ENCODE results near the gene LRRK2.
"Not testable (repeated sequence)": the region's sequence is repeated elsewhere in the genome, so short reads cannot be mapped to it uniquely, and the experiment has no call there.

Gene LRRK2

GRCh38 chr12:40240779-40241178, 16.0 kb downstream of the LRRK2 start:
- no peak for DNase-seq (ENCODE audit: low read depth)
- no peak overlapping the region for H3K4me3 ChIP-seq (ENCODE audit: low read depth, low read length)
- TF ChIP-seq, protein P1, sequence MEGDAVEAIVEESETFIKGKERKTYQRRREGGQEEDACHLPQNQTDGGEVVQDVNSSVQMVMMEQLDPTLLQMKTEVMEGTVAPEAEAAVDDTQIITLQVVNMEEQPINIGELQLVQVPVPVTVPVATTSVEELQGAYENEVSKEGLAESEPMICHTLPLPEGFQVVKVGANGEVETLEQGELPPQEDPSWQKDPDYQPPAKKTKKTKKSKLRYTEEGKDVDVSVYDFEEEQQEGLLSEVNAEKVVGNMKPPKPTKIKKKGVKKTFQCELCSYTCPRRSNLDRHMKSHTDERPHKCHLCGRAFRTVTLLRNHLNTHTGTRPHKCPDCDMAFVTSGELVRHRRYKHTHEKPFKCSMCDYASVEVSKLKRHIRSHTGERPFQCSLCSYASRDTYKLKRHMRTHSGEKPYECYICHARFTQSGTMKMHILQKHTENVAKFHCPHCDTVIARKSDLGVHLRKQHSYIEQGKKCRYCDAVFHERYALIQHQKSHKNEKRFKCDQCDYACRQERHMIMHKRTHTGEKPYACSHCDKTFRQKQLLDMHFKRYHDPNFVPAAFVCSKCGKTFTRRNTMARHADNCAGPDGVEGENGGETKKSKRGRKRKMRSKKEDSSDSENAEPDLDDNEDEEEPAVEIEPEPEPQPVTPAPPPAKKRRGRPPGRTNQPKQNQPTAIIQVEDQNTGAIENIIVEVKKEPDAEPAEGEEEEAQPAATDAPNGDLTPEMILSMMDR (conservative IDR thresholded peaks at IDR 0.05; ENCODE audit: low read depth, low read length), result no peak

GRCh38 chr12:40241741-40242140, 16.9 kb downstream of the LRRK2 start:
- H3K4me3 ChIP-seq (ENCODE audit: low read depth, low read length), result no peak overlapping the region
- TF ChIP-seq, protein P1 (conservative IDR thresholded peaks at IDR 0.05; ENCODE audit: low read depth, low read length), result no peak
- DNase-seq (ENCODE audit: low read depth), result no peak

DNA sequence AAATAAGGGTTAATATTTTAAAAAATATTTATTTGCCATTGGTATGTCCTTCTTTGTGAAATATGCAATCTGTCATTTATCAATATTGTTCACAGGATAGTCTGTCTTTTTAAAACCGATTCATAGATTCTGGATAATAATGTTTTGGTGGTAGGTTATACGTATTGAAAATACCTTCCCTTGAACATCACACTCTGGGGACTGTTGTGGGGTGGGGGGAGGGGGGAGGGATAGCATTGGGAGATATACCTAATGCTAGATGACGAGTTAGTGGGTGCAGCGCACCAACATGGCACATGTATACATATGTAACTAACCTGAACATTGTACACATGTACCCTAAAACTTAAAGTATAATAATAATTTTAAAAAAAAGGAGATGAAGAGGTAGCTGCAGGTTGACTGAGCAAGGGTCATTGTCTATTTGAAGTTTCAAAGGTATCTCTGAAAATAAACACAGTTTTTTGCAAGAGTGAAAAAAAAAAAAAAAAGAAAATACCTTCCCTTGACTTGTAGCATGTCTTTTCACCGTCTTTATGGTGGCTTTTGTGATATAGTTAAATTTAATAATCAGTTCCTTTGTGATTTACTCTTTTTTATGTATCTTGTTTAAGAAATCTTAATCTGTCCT, 19.8 kb downstream of the LRRK2 start:
- not testable (repeated sequence) for H3K4me3 ChIP-seq (ENCODE audit: low read depth, low read length); DNase-seq (ENCODE audit: low read depth)

DNA sequence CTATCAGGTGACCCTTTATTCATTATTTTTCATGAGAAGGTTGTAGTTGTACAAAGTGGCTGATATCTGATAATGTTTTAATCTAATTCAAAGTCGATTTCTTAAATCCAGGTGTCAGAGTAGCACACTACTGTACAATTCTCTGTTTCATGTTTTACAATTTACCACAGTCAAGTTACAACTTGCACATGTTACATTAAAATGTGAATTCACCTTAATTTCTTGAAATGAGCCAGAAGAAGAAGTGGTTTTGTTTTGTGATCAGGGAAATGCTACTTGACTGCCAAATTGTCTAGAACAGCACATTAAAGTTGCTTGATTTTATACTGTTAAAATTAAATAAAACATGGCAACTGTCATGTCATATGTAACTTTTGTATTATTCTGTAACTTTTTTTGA, 23.2 kb downstream of the LRRK2 start:
- DNase-seq (ENCODE audit: low read depth), result no peak
- TF ChIP-seq, protein P1 (conservative IDR thresholded peaks at IDR 0.05; ENCODE audit: low read depth, low read length), result no peak
- H3K4me3 ChIP-seq (ENCODE audit: low read depth, low read length), result no peak overlapping the region

GRCh38 chr12:40248585-40249297, 23.9 kb downstream of the LRRK2 start:
- H3K4me3 ChIP-seq (ENCODE audit: low read depth, low read length), result no peak overlapping the region
- DNase-seq (ENCODE audit: low read depth), result no peak
- TF ChIP-seq, protein P1 (conservative IDR thresholded peaks at IDR 0.05; ENCODE audit: low read depth, low read length), result no peak

GRCh38 chr12:40250652-40251051, 25.9 kb downstream of the LRRK2 start:
- not testable (repeated sequence) for H3K4me3 ChIP-seq (ENCODE audit: low read depth, low read length); DNase-seq (ENCODE audit: low read depth)

DNA sequence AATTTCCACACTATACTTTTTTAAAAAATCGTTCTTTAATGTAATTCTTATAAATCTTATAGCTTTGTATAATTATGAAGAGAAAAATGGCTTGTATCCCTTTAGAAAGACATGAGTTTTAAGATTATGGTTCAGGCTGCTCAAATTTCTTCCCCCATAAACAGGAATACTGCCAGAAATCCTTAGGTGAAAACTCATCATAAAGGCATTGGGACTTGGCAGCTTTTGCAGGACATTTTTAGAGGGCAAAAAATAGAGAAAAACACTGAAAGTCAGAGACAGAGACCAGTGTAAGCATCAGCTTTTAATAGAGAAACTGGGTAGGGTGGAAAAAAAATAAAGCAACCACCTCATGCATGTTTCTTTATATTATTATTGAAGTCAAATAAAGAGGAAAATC, 29.1 kb downstream of the LRRK2 start:
- TF ChIP-seq, protein P1 (conservative IDR thresholded peaks at IDR 0.05; ENCODE audit: low read depth, low read length), result no peak

DNA sequence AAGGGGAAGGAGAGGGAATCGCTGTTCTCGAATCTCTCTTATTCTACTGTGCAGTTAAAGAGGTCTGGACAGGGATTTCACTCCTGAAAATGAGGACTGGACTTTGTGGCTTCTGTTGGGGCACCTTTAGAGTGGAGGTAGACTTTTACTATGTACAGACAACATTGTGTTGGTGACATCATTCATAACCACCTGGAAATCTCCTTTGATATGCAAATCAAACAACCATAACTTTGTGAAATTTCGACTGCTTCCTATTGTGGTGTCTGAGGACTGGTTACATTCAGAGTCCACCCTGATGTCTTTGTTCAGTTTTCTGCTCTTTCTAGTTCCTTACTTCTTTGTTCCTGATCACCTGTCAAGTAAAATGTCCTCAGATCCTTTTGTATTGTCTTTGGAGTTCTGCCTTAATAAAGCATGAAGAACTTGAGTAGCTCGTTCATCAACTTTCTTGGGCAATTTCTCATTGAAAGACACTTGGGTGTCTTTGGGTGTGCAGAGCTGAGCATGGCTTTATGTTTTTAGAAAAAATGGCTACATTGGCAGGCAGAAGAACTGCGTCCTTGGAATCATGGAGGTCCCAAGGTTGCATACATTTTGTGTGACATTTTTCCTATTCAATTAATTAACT, 29.8 kb downstream of the LRRK2 start:
- no peak overlapping the region for H3K4me3 ChIP-seq (ENCODE audit: low read depth, low read length)
- no peak for DNase-seq (ENCODE audit: low read depth)
- TF ChIP-seq, protein P1 (conservative IDR thresholded peaks at IDR 0.05; ENCODE audit: low read depth, low read length), result no peak

More for the DNA sequence above, 29.1 kb downstream of the LRRK2 start:
- peak; percentile 62 for DNase-seq (ENCODE audit: low read depth)
- no peak overlapping the region for H3K4me3 ChIP-seq (ENCODE audit: low read depth, low read length)
